HG02943 (cell line): ENCODE results near the gene SNAPC4.
"Not testable (repeated sequence)": the region's sequence is repeated elsewhere in the genome, so short reads cannot be mapped to it uniquely, and the experiment has no call there.

Experiments
- ATAC-seq: cut with Tn5 transposase; IDR thresholded peaks from one replicate; pipeline ENCODE4 v1.9.1; 2021; ENCODE audit warnings: mild to moderate bottlenecking, low read depth, moderate library complexity; ENCODE audit not compliant: unreplicated experiment

The SNAPC4 gene

DNA sequence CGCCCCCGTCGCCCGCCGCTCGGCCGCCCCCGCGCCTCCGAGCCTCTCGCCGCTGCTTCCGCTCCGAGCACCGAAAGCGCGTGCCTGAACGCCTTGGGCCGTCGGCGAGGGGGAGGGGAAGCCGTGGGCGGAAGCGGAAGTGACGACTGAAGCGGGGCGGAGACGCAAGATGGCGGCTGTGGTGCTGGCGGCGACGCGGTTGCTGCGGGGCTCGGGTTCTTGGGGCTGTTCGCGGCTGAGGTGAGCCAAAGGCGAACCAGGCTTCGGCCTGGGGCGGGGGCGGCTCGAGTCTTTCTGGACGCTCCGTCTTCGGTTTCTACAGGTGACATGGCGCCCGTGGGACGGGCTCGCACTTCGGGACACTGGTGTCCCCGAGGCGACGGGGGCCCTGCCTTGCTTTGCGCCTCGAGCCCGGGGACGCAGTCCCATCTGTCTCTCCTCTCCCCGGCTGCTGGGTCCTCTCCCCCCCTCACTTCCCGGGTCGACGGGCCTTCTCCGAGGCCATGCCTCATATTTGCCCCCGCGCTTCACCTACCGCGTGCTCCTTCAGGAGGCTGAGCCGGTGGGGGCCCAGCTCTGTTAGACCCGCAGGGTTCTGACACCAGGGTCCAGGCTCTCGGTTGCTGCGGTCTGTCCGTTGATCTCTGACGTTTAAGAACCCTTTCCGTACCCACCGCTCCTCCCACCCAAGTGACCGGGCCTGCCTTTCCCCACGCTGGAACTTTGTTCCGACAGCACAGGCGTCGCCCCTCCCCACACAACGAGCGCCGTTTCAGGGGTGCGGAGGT, 10.7 kb upstream of the SNAPC4 start, which contains the start of the genes ENTR1 and PMPCA:
ENTR1 (minus strand) TSS at position 115 of the 788 bp plus-strand sequence. CDS start 217 bp downstream, outside the sequence.
PMPCA (plus strand) TSS at position 159 of the 788 bp plus-strand sequence; CDS start at position 170, 11 bp downstream.
- peak; percentile 62 for ATAC-seq

DNA sequence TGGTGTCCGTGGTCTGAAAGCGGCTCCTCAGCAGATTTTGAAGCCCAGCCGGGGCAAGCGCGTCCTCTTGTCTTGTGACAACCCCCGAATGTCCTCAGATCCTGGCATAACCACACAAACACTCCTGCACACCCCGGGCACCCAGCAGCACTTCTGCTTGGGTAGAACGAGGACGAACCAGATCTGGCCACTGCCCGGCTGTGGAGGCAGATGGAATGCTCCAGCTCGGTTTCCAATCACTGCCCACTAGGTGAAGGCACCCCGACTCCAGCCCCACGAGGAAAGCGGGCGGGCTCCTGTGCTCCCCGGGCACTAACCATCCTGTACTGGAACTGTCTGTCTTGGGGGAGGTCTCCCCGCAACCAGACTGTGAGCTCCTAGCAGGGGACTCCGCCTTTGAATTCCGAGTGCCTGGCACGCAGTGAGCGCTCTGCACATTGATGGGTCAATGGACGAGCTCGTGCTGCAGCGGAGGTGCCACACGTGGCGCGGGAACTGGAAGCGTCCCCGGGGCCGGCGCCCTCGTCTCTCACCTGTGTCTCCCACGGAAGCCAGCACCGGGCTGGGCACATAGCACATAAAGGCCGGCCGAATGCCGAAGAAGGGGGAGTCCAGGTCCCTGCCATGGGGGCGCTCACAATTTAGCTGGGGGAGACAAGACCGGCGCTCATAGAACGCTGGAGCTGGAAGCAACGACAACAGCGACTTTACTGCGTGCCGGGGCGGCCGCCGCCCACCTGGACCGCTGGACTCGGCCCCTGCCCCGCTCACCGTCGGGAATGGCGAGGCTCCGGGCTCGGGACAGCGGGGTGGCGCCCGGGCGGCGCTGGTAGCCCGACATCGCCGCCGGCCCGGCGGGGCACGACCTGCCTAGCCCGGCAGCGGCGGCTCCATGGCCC, 9.8 kb upstream of the SNAPC4 start:
- ATAC-seq = no peak

DNA sequence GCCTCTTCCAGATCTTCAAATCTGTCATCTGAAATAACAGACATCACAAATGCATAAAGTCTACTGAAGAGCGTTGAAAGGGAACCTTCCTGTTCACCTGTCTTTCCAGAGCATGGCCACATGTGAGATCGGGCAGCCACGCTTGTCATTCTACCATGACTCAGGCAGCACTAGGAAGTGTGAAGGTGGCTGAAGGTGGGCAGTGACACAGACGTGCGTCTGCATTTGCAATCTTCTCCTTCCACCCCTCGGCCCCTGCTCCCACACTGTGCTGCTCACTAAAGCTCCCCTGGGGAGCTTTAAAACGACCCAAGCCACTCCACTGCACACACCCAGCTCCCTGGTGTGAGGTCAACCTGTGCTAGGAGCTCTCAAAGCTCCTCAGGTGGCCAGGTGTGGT, 7.9 kb upstream of the SNAPC4 start:
- ATAC-seq = no peak

DNA sequence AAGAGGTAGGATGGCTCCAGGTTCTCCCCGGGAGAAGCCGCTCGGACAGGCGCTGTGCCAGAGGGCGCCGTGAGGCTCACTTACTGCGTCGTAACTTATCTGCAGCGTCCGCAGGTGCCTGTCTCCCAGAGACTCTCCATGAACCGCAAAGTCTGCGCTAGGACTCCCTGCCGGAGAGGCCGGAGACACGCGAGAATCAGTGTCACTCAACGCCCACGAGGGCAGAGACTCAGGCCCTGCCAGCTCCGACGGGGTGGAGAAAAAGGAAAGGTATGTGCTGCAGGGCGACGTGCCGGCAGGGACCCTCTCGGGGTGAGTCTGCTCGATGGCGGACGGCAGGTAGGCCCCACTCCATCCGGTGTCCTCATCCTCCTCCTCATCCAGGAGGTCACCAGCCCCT, 7.1 kb upstream of the SNAPC4 start:
- not testable (repeated sequence) for ATAC-seq

DNA sequence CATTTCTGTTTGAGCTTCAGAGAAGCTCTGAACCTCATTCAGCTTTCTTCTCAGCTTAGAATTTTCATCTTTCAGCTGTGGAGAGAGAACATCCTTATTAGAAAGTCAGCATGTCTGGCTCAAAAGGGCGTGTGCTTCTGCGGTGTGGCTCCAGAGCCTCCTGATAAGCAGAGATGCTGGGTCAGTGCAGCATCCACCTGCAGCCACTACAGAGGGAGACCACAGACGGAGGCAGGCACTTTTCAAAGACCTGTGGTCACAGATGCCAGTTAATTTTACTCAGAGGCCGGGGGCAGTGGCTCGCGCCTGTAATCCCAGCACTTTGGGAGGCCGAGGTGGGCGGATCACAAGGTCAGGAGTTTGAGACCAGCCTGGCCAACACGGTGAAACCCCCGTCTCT, 5.9 kb upstream of the SNAPC4 start:
- ATAC-seq = not testable (repeated sequence)

DNA sequence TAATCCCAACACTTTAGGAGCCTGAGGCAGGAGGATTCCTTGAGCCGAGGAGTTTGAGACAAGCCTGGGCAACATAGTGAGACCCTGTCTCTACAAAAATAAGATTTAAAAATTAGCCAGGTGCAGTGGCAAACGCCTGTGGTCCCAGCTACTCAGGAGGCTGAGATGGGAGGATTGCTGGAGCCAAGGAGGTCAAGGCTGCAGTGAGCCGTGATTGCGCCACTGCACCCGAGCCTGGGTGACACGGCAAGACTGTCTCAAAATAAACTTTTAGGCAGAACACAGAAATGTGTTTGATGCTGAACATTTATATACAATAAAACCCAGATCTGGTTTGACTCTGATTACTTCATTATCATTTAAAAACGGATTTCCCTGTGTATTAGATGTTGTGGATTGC, 5.5 kb upstream of the SNAPC4 start:
- no peak for ATAC-seq

DNA sequence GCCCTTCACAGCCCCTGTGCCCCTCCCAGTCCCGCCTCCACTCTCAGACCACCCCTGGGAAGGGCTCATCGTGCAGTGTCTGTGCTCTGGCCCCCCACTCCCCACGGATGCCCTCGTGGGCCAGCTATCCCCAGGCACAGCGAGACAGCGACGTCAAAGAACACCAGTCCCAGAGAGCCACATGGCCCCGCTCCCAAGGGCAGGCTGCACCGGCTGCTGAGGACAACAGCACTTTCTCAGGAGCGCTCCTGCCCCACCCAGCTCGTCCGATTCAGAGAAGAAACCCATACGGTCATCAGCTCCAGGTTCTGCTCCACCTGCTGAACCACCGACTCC, 4.8 kb upstream of the SNAPC4 start:
- no peak for ATAC-seq

DNA sequence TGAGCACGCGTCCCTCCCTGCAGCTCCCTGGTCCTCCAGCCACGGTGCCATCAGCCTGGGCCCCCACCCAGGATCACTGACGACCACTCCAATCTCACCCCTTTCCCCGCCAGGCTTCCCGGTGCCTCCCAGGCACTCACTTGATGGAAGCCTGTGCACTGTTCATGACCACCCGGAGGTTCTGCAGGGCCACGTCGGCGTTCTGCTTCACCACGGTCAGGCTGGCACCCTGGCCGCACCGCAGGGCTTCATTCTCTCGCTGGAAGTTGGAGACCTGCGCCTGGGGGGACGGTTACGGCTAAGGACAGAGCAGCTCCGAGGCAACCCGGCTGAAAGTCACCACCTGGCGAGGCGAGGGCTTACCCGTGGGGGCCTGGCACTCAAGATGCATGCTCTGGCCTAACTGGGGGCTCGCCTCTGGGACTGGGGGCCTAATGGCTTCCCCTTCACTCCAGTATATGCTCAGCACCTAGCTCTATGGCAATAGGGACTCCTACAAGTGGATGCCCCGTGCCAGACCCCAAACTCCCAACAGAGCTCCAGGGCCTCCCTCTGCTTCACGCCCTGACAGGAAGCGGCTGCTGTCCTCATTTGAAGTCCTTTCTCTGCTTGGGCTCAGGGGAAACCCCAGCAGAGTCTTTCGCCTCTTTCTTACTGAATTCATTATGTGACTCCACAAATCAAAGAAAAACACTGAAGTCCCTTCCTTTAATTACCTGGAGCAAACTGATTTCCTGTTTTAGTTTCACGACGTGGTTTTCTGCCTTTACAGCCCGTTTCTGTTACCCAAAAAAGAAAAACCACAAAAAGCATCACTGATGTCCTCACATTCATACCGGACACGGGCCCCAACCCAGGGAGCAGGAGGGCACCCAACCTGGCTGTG, 4.2 kb upstream of the SNAPC4 start:
- ATAC-seq = no peak

DNA sequence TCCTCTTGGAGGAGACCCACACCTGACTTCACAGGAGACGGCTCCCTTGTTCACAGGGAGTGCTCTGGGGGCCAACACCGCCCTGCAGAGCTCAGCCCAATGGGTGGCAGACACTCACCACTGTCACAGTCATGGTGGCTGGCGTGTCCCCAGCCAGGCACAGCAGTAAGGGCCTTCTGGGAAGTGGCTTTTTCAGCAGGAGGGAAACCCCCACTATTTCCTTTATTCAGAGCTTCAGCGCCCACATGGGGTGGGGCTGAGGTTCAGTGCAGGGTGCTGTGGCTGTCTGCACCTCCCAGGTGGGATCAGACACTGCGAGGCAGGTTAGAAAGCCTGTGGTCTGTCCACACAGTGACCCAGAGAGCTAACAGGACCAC, 3.6 kb upstream of the SNAPC4 start:
- ATAC-seq = no peak

DNA sequence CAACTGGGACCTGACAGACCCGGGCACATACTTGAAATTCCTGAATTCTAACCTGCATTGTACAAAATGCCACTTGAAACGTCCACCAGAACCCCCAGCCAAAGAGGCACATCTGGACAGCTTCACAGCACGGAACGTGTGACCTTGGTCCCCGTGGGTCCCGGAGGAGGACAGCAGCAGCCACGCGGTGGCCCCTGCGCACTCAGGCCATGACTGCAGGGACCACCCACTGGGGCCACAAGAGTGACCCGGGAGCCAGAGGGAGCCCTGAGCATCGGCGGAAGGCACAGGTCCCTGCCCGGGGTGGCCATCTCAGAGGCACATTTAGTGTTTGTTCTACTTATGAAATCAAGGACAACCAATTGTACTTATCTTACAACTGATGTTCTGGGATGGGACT, 2.1 kb upstream of the SNAPC4 start:
- no peak for ATAC-seq

DNA sequence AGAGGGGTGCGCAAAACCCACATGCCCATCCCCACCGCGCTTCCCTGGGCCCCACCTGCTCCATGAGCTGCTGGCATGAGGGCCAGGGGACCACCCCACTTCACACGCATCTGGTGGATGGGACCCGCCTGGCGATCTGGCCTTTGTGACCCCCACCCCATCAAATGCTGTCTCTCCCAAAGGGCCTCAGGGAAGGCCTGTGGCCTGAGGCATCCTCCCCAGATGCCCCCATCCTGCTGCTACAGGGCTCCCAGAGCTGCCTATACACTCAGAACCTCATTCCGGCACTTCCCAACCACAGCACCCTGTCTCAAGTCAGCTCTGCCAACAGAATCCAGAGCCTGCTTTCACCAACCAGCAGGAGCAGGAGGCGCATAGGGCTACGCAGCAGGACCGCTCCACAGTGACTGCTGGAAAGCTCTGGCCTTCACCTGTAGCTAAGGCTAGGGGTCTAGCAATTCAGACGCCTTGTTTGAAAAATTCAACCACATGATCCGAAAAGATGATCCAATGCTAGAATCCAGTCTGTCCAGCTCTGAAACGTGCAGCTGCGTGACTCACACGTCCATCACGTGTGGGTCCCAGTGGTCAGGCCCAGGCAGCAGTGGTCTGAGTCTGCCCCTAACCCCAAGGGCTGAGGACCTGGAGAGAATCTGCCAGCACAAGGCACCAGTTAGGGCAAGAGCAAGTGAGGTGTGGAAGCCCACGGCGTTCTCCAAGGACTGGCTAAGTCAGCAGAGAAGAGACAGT, 1.4 kb upstream of the SNAPC4 start:
- no peak for ATAC-seq

DNA sequence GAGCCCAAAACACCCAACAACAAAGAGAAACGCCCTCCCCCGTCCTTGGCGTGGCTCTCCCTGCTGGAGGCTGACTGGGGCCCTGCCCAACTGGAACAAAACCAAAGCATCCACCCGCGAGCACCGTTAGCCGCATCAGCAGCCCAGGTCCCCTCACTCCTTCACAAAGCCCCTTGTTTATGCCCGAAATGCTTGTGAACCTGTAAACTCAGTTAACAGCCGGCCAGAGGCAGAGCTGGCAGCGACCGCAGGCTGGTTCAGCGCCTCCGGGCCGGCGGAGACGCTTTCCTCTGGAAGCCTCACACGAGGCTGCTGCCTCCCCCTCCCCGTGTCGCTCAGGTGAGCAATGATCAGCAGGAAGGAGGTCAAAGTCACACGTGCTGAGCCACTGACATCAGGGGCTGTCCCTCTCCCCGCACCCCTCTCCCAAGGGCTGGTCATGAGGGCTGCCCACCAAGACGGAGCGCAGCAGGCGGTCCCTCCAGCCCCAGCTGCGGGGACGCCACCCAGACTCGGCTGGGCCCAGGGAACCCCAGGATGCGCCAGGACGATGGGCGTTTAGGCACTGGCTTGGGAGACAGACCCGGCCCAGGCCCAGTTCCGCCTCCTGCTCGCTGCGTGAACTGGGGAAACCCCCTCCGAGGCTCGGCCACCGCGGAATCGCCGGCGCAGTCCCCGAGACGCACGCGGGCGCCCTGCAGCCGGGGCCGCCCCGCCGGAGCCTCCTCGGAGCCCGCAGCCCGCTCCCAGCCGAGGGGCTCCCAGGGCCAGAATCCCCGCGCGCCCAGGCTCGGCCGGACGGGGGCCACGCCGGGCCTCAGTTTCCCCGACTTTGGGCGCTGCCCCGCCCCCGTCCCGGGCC, 563 bp downstream of the SNAPC4 start:
- ATAC-seq = no peak

DNA sequence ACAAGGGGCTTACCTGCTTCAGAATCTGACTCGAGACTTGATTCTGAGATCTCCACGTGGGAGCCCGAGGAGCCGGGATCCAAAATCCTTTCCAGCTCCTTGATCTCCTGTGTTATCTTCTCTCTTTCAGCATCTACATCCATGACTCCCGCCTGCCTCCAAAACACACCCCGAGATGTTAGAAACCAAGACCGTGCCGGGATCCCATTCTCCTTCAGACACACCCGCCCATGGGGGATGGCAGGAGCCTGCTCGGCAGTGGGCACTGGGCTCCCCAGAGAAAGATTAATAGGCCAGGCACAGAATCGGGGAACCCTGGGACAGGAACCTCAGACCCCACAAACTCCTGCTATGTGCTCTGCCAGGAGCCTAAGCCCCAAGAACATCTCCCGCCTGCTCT, 1.7 kb downstream of the SNAPC4 start:
- ATAC-seq = no peak

DNA sequence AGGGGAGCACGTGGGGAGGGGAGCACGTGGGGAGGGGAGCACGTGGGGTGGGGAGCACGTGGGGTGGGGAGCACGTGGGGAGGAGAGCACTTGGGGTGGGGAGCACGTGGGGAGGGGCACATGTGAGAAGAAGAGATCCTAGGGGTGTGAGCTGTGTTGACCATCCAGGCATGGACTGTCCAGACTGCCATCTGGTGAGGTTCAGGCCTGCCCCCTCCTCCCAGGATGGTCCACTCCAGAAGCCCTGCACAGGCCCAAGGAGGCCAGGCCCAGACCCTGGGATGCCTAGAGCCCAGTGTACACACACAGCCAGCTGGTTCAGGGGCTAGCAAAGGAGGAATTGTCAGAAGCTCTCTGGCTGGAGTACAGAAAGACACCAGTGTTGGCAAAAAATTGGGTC, 2.3 kb downstream of the SNAPC4 start:
- no peak for ATAC-seq

DNA sequence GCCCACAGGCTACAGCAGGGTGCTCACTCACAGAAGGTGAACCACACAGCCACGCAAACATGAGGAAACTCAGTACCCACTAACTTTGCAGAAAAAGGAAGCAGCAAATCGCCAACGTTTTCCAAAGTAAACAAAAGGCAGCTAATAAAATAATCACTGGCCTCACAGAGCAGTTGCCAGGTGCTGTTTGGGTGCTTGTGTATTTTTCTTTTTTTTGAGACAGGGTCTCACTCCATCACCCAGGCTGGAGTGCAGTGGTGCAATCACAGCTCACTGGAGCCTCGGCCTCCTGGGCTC, 3.8 kb downstream of the SNAPC4 start:
- ATAC-seq = no peak

DNA sequence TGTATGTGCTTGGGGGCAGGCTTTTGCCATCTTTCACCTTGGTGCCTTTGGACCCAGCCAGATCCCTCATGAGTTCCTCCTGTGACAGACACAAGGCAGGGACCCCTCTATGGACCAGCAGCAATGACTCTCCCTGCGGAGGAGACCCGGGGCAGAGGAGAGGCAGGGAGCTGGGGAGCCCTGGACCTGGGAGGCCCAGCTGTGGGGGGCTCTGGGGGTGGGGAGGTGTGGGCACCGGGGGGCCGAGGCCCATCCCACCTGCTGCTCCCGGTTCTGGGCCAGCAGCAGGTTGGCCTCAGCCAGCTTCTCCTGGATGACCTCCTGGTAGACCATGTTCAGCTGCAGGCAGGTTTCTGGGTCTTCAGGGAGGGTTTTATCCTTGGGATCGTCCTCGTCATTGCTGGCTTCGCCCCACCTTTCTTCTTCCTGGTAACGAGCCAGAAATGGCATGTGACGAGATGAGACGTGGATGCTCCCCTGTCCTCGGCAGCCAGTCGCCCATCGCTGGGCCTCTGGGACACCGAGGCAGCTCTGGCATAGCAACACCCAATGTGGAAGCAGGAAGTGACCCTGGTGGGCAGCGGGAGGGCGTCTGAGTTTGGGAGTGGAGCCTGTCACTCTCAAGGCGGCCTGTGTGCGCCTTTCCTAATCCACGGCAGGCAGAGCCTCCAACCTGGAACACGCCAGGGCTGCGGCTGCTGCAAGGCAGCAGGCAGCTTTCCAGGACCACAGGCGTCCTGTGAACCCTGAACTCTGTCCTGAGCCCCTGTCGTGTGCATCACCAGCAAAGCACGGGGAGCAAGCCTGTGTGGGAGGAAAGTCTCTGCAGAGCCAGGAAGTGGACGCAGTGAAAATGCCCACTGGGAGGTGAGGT, 4.4 kb downstream of the SNAPC4 start:
- ATAC-seq = no peak

DNA sequence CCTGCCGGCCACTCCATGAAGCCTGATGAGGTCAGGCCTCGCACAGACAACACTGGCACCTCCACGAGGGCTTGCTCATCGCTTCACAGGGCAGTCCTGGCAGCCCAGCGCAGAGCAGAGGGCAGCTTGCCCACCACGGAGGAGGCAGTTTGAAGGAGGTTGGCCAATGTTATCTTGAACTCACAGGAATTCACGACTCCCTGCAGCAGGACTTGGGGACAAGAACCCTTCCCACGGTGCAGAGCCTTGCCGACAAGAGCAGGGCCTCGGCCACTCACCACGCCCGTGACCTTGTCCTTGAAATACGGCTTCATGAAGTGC, 5.0 kb downstream of the SNAPC4 start:
- no peak for ATAC-seq

DNA sequence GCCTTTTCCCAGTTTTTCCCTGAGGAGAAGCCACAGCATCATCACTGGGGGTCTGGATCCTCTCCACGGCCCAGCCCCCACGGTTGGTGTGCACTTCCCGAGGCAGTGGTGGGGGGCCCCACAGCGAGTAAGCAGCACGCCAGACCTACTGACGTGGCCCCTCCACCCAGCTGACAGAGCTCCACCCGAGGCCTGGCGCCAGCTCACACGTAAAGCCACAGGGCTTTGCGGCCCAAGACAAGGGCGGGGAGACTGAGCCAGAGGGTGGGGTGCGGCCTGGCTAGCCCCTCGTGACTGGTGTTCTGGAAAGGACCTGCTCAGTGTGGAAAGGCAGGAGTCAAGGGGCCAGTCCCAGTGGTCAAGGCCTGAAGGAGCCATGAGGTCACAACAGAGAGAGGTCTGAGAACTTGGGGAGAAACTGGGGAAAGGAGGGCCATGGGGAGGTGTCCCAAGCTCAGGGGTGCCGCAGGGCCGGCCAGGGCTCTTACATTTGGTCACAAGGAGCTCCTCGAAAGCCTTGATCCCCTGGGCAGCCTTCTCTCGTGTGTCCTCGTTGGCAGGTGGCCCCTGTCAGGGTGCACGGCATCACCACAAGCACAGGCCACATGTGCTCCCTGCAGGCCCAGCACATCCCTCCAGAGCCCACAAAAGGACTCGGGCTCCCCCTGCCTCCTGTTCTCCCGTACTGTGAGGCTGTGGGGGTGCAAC, 5.5 kb downstream of the SNAPC4 start:
- ATAC-seq = no peak
